Endothelial cell of umbilical vein (primary cell): ENCODE data around the gene DPP7. TPM values are rescaled to one million over a fixed set of nuclear protein-coding genes. Genes with fewer than 3 reads are reported as not detected.
A peak's percentile ranks its signal among the peaks of the same experiment; 100 is the strongest.

Experiments used
- BruUV-seq: library from RNA; stranded (reverse); fragments of 400-500 nt; replicated peaks from 2 replicates; lab custom pipeline; 2021; lab: Mats Ljungman, UMichigan
- CTCF ChIA-PET: fragments of 300-600, 350-600 bp; sonication (Branson Sonifier 250); formaldehyde crosslinking; loops from one replicate; lab custom pipeline; 2021; ENCODE audit warnings: antibody characterized with exemption, inconsistent platforms; lab: Charles Lee
- POLR2A ChIA-PET: fragments of 300-600, 350-600 bp; sonication (Branson Sonifier 250); formaldehyde crosslinking; loops from one replicate; lab custom pipeline; 2021; ENCODE audit warnings: antibody characterized with exemption, inconsistent platforms; lab: Charles Lee
- DNase-seq: peaks from one replicate; pipeline ENCODE4 v3.0.0-alpha.2; 2011; ENCODE audit warnings: low read depth, low spot score
- FAIRE-seq: peaks from 2 replicates; lab custom pipeline; 2011; peaks lifted over from hg19 to GRCh38; lab: Jason Lieb, UNC
- H2AFZ ChIP-seq: 2 replicates; pipeline ENCODE4 v1.6.0; 2012; ENCODE audit warnings: low read depth, low read length, control low read depth, inconsistent platforms
- H3K27ac ChIP-seq: 2 replicates; pipeline ENCODE4 v1.5.1; 2011; ENCODE audit warnings: low read depth, mild to moderate bottlenecking, control low read depth, low read length, moderate library complexity; ENCODE audit not compliant: insufficient read depth
- H3K27me3 ChIP-seq, 2 experiments: 2 replicates each; pipeline versions ENCODE4 v1.6.0 to v1.6.1; 2011; ENCODE audit warnings: low read length in 2 of 2, mixed read lengths in 1 of 2; ENCODE audit not compliant: control insufficient read depth in 2 of 2, insufficient read depth in 2 of 2
- H3K36me3 ChIP-seq, 2 experiments: 2 replicates in 1 of 2; 3 replicates in 1 of 2; pipeline ENCODE4 v1.5.1; 2011; ENCODE audit warnings: low read length in 2 of 2, mild to moderate bottlenecking in 1 of 2, moderate library complexity in 1 of 2; ENCODE audit not compliant: control insufficient read depth in 2 of 2, insufficient read depth in 2 of 2; ENCODE audit errors: extremely low read depth in 1 of 2
- H3K4me1 ChIP-seq: 3 replicates; pipeline ENCODE4 v1.5.1; 2011; ENCODE audit warnings: mild to moderate bottlenecking, low read length; ENCODE audit not compliant: control insufficient read depth, insufficient read depth; ENCODE audit errors: extremely low read depth
- H3K4me2 ChIP-seq: 2 replicates; pipeline ENCODE4 v1.6.1; 2011; ENCODE audit warnings: low read length, control low read depth, mixed read lengths; ENCODE audit not compliant: insufficient read depth
- H3K4me3 ChIP-seq, 3 experiments: fragments of 200-600 bp in 1 of 3; sonication (generic), shearing (Covaris generic) in 1 of 3; replicated peaks in 1 of 3; 2 replicates each; pipeline ENCODE4 v1.5.1; 2011 to 2016; ENCODE audit warnings: control low read depth in 3 of 3, low read length in 3 of 3, mild to moderate bottlenecking in 2 of 3, inconsistent platforms in 1 of 3, low read depth in 1 of 3, moderate library complexity in 1 of 3; ENCODE audit not compliant: insufficient read depth in 1 of 3
- H3K79me2 ChIP-seq: 2 replicates; pipeline ENCODE4 v1.6.0; 2012; ENCODE audit warnings: low read length, inconsistent platforms; ENCODE audit not compliant: control insufficient read depth, insufficient read depth
- H3K9ac ChIP-seq: replicated peaks from 2 replicates; pipeline ENCODE3; 2011; ENCODE audit warnings: low read length, control low read depth; ENCODE audit not compliant: insufficient read depth; ENCODE audit errors: extremely low read depth
- H3K9me1 ChIP-seq: replicated peaks from 3 replicates; pipeline ENCODE4 v1.6.0; 2011; ENCODE audit warnings: mild to moderate bottlenecking, low read length; ENCODE audit not compliant: control insufficient read depth, insufficient read depth; ENCODE audit errors: extremely low read depth
- H3K9me3 ChIP-seq: replicated peaks from 2 replicates; pipeline ENCODE4 v1.5.1; 2012; ENCODE audit warnings: low read length, inconsistent platforms; ENCODE audit not compliant: control insufficient read depth, insufficient read depth
- H4K20me1 ChIP-seq: replicated peaks from 2 replicates; pipeline ENCODE3; 2011; ENCODE audit warnings: mild to moderate bottlenecking, low read length; ENCODE audit not compliant: control insufficient read depth, insufficient read depth; ENCODE audit errors: extremely low read depth
- CTCF ChIP-seq, 2 donors: IDR thresholded peaks; 1 replicate in 1 of 2; 2 replicates in 1 of 2; pipeline ENCODE4 v1.5.1; 2011; ENCODE audit warnings: low read length in 2 of 2, mild to moderate bottlenecking in 2 of 2, moderate library complexity in 2 of 2, control low read depth in 1 of 2, inconsistent platforms in 1 of 2, low read depth in 1 of 2; ENCODE audit not compliant: insufficient read depth in 1 of 2; ENCODE audit errors: extremely low read depth in 1 of 2
- EZH2 ChIP-seq: IDR thresholded peaks from 2 replicates; pipeline ENCODE4 v1.6.1; 2012; ENCODE audit warnings: borderline replicate concordance, low read depth, mild to moderate bottlenecking, moderate library complexity, low read length, inconsistent platforms; ENCODE audit not compliant: severe bottlenecking
- FOS ChIP-seq: IDR thresholded peaks from 2 replicates; pipeline ENCODE4 v1.6.1; 2011; ENCODE audit warnings: mild to moderate bottlenecking, low read length, moderate library complexity, borderline replicate concordance; ENCODE audit not compliant: insufficient read depth
- GATA2 ChIP-seq: IDR thresholded peaks from 2 replicates; pipeline ENCODE4 v1.7.0; 2011; ENCODE audit warnings: low read depth, mild to moderate bottlenecking, moderate library complexity, mixed read lengths, low read length; ENCODE audit not compliant: insufficient read length, insufficient read depth
- JUN ChIP-seq: IDR thresholded peaks from 2 replicates; pipeline ENCODE4 v1.6.1; 2011; ENCODE audit warnings: borderline replicate concordance, low read depth; ENCODE audit not compliant: insufficient read length, insufficient read depth
- MYC ChIP-seq: IDR thresholded peaks from one replicate; pipeline ENCODE4 v1.6.1; 2011; ENCODE audit warnings: mild to moderate bottlenecking, low read depth, low read length
- POLR2A ChIP-seq: IDR thresholded peaks from 2 replicates; pipeline ENCODE4 v1.6.1; 2012; ENCODE audit warnings: low read depth, mild to moderate bottlenecking, control low read depth, low read length
- POLR2AphosphoS5 ChIP-seq: IDR thresholded peaks from 2 replicates; pipeline ENCODE4 v1.6.1; 2012; ENCODE audit warnings: low read depth, mild to moderate bottlenecking, control low read depth, low read length, moderate library complexity; ENCODE audit not compliant: insufficient read depth
- dilution Hi-C: fragments of 300-500 bp; cut with MboI; formaldehyde crosslinking; loops from one replicate; pipeline ENCODE4 v1.15.0; 2019; ENCODE audit warnings: low sequenced_read_pairs; ENCODE audit not compliant: extremely low pct_ligation_motif_present
- intact Hi-C: fragments of 100-400 bp; cut with micrococcal nuclease; formaldehyde crosslinking; loops from one replicate; pipeline ENCODE4 v1.10.0; 2022
- polyA plus RNA-seq, 4 experiments: library from polyadenylated mRNA; depleted of rRNA in 3 of 4; stranded (reverse) in 3 of 4; unstranded in 1 of 4; fragments of >200 nt; gene quantifications; 2 replicates each; pipeline versions ENCODE4 v1.2.1 to v1.2.3, GENCODE V29; 2011 to 2012; ENCODE audit warnings: missing spikeins in 1 of 4
- total RNA-seq: library from RNA; stranded (reverse); gene quantifications from 2 replicates; pipeline ENCODE4 v1.2.3, GENCODE V29; 2021
- TF ChIP-seq, protein P1 (sequence below): IDR thresholded peaks from 2 replicates; pipeline ENCODE4 v1.6.1; 2011; ENCODE audit not compliant: insufficient read depth, insufficient read length

The DPP7 gene
- total and polyA plus RNA-seq, 2 donors (not counting 3 experiments of a cell fraction or from before 2014, with no cell fraction given): 149 to 200 TPM

DNA sequence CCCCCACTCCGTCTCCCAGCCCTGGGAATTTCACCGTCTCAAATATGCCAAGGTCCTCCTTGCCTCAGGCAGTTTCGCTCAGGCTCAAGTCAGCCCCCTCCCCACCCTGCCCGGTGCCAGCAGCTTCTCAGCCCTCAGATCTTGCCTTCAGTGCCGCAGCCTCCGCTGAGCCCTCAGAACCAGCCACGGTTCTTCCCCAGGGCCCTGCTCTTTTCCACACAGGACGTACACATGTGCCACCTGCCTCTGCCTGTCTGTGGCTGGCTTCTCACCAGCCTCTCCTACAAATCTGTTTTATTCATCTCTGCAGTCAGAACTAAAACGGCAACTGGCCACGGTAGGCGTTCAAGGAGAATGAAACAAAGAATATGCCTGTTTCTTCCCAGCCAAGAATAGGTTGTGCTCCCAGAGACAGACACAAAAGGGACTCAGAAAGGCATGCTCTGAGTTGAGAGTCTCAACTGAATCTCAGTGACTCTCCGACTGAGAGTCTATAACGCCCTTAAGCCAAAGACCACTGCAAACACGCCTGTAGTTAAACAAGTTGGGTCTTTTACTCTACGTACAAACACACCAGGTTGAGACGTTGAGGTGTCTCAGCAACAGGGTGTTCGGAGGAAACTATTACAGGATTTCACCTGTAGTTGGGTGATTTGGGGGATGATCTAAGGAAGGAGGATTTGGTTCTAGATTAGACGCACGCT is 13.8 kb upstream of the DPP7 start:
- Histone ChIP-seq H3K4me3 (peak overlapping the region in 2 of 3 experiments; percentile 51 to 63), H2AFZ (no peak overlapping the region), H3K9me1 (no peaks in the 10 kb centered on the region), H4K20me1 (no peaks in the 10 kb centered on the region), H3K9ac (no peak overlapping the region), H3K27me3 (no peaks in the 10 kb centered on the region), H3K4me1 (peaks cover 26% of the 10 kb centered on the region), H3K36me3 (no peaks in the 10 kb centered on the region), H3K79me2 (peaks cover 20% of the 10 kb centered on the region), H3K9me3 (no peaks in the 10 kb centered on the region), H3K27ac (peak overlapping the region; percentile 16), H3K4me2 (peak overlapping the region; percentile 68)
- BruUV-seq: no TSS peak
- ChIA-PET CTCF (interaction anchor here (0.5 to 3.3 kb wide), 5 partner anchors 10 to 108 kb away, joined by 3 to 17 read pairs (median 4); no protein-coding TSS in a partner anchor), POLR2A (no interaction called here)
- peak; percentile 18 for FAIRE-seq
- TF ChIP-seq, protein P1, sequence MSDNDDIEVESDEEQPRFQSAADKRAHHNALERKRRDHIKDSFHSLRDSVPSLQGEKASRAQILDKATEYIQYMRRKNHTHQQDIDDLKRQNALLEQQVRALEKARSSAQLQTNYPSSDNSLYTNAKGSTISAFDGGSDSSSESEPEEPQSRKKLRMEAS: no peak
- TF ChIP-seq JUN: no peak
- no peak for TF ChIP-seq EZH2
- no peak for TF ChIP-seq FOS
- no peak for TF ChIP-seq CTCF (IDR thresholded peaks at IDR 0.05; ENCODE audit: extremely low read depth in 1 of 2, insufficient read depth in 1 of 2, low read depth in 1 of 2, low read length in 2 of 2)
- TF ChIP-seq POLR2A: no peak
- TF ChIP-seq GATA2: no peak
- no peak for TF ChIP-seq POLR2AphosphoS5
- no peak for TF ChIP-seq MYC
- DNase-seq: no peak
- dilution Hi-C loops (no loop called here), intact Hi-C loops (no loop called here)
